Astrocyte (in vitro differentiated cells and primary cell): ENCODE data around the gene CPNE5.

Experiments used
- CTCF ChIP-seq: IDR thresholded peaks from 2 replicates; pipeline ENCODE4 v1.5.1; 2011; ENCODE audit warnings: low read depth, mild to moderate bottlenecking, inconsistent platforms, low read length, moderate library complexity; ENCODE audit not compliant: insufficient read depth
- EZH2 ChIP-seq: IDR thresholded peaks from 2 replicates; pipeline ENCODE4 v1.6.1; 2012; ENCODE audit warnings: mild to moderate bottlenecking, low read length, inconsistent platforms; ENCODE audit not compliant: insufficient read depth

DNA sequence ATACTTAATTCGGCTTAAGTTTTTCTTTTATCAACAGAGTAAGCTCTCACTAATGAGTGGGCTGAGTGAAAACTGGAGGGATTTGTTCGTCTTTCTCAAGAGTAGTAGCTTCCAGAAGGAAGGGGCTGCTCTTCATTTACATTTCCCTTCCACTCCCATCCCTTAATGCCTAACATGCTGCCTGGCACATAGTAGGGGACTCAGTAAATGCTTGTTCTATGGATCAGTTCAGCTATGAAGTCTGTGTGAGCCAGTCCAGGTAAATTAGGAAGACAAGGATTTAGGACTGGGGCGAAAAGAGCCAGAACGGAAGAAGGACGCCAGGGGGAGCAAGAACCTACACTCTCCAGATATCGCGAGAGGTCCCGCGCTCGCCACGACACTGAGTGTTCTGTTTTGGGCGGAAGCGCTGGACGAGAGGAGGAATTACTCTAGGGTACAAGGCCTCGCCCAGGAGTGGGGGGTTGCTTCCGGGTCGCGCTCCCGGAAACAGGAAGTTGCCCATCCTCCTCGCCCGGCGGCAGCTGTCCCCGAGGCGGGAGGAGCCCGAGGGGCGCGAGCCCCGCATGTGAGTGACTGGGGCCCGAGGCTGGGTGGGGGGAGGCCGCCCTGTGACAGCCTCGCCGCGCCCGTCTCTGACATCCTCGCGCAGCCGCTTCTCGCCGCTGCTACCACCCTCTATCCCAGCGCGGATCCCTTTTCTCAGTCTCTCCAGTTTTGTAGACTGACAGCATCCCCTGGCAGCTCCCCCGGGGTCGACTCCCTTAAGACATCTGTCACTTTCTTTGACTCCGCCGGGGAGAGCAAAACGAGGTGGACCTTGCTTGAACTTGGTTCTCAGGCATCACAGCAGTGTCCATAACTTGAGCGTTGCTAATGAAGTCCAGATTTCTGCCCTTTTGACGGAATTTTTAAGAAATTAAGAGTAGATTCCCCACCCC is 46.5 kb upstream of the CPNE5 start, which contains the start of gene C6orf89:
- TF ChIP-seq CTCF (peak; percentile 73), EZH2 (no peak)
